Endodermal cell (in vitro differentiated cells): Measurements from ENCODE around the gene VAV2. TPM values are rescaled to one million over a fixed set of nuclear protein-coding genes. Genes with fewer than 3 reads are reported as not detected.

Source experiments
- DNase-seq: peaks from one replicate; pipeline ENCODE4 v3.0.0-alpha.2; 2017
- H3K27ac ChIP-seq: 2 replicates; pipeline ENCODE4 v1.5.1; 2013; ENCODE audit warnings: mild to moderate bottlenecking, low read depth, low read length, moderate library complexity
- H3K27me3 ChIP-seq: 2 replicates; pipeline ENCODE4 v1.6.1; 2013; ENCODE audit warnings: mild to moderate bottlenecking, low read length, moderate library complexity; ENCODE audit not compliant: insufficient read depth, control insufficient read depth, poor library complexity, severe bottlenecking
- H3K36me3 ChIP-seq: 2 replicates; pipeline ENCODE4 v1.7.0; 2013; ENCODE audit warnings: mild to moderate bottlenecking, low read length, moderate library complexity; ENCODE audit not compliant: control insufficient read depth, insufficient read depth
- H3K4me1 ChIP-seq: one replicate; pipeline ENCODE4 v1.7.0; 2013; ENCODE audit warnings: low read length; ENCODE audit not compliant: control insufficient read depth, insufficient read depth
- H3K4me3 ChIP-seq: 2 replicates; pipeline ENCODE4 v1.5.1; 2013; ENCODE audit warnings: mild to moderate bottlenecking, low read length, moderate library complexity
- H3K9ac ChIP-seq: 2 replicates; pipeline ENCODE4 v1.6.1; 2013; ENCODE audit warnings: mild to moderate bottlenecking, low read length, moderate library complexity; ENCODE audit not compliant: poor library complexity, severe bottlenecking; ENCODE audit errors: extremely low read depth
- H3K9me3 ChIP-seq: 2 replicates; pipeline ENCODE4 v1.6.1; 2013; ENCODE audit warnings: mild to moderate bottlenecking, low read length, moderate library complexity; ENCODE audit not compliant: control insufficient read depth
- H3K27ac Mint-ChIP-seq: 2 replicates; pipeline ENCODE4 v1.8.0; 2020; ENCODE audit warnings: mixed read lengths
- H3K27me3 Mint-ChIP-seq: 2 replicates; pipeline ENCODE4 v1.8.0; 2021; ENCODE audit warnings: mild to moderate bottlenecking, mixed read lengths; ENCODE audit not compliant: insufficient read depth
- H3K36me3 Mint-ChIP-seq: 2 replicates; pipeline ENCODE4 v1.8.0; 2020; ENCODE audit warnings: low read depth, mixed read lengths
- H3K4me1 Mint-ChIP-seq: 2 replicates; pipeline ENCODE4 v1.8.0; 2020; ENCODE audit warnings: mixed read lengths
- H3K4me3 Mint-ChIP-seq: 2 replicates; pipeline ENCODE4 v1.8.0; 2020; ENCODE audit warnings: mild to moderate bottlenecking, moderate library complexity, mixed read lengths
- H3K9me3 Mint-ChIP-seq: 2 replicates; pipeline ENCODE4 v1.8.0; 2020; ENCODE audit warnings: mild to moderate bottlenecking, mixed read lengths
- WGBS, 2 experiments: methylation state at CpG; one replicate each; pipeline versions ENCODE4 v1.1.5 to v1.1.7; 2013; ENCODE audit warnings: missing lambda C conversion rate in 2 of 2, mixed read lengths in 1 of 2; ENCODE audit not compliant: insufficient coverage in 1 of 2, insufficient read length in 1 of 2; 5-methylcytosine and 5-hydroxymethylcytosine counted together
- total RNA-seq, 2 donors: library from RNA; stranded (reverse); fragmentation: NEBNext Ultra II Directional in 1 of 2; extraction: Animal tissue kit (Norgen Biotek cat#: 25700) in 1 of 2; gene quantifications; 2 replicates in 1 of 2; 3 replicates in 1 of 2; pipeline ENCODE4 v1.2.1, GENCODE V29; 2021
- TF ChIP-seq, protein P1 (sequence below): fragments of 200-600 bp; sonication (generic); conservative IDR thresholded peaks from 2 replicates; pipeline ENCODE4 v1.5.0; 2021; ENCODE audit warnings: antibody characterized with exemption, mild to moderate bottlenecking

VAV2 gene
- total RNA-seq, 2 donors from 2014 or later: 29.8 to 35.9 TPM

DNA sequence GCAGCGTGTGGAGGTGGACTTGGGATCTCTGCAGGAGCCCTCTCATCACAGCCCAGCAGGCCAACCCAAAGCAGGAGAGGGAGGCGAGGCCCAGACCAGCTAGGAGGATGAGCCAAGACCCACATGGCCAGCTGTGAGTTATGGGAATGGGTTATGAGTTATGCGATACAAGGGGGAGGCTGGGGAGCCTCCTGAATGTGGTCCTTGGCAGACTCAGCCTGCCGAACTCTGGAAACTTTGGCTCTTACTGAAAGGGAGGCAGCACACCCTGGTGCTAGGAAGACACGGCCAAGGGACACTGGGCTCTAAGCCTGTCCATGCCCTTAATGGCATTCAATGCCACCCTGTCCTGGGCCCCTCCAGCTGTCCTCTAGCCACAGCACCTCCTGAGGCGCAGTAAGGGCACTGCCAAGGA lies 7.7 kb upstream of the VAV2 start:
- H3K9me3 Mint-ChIP-seq: no peaks in the 10 kb centered on the region
- TF ChIP-seq, protein P1, sequence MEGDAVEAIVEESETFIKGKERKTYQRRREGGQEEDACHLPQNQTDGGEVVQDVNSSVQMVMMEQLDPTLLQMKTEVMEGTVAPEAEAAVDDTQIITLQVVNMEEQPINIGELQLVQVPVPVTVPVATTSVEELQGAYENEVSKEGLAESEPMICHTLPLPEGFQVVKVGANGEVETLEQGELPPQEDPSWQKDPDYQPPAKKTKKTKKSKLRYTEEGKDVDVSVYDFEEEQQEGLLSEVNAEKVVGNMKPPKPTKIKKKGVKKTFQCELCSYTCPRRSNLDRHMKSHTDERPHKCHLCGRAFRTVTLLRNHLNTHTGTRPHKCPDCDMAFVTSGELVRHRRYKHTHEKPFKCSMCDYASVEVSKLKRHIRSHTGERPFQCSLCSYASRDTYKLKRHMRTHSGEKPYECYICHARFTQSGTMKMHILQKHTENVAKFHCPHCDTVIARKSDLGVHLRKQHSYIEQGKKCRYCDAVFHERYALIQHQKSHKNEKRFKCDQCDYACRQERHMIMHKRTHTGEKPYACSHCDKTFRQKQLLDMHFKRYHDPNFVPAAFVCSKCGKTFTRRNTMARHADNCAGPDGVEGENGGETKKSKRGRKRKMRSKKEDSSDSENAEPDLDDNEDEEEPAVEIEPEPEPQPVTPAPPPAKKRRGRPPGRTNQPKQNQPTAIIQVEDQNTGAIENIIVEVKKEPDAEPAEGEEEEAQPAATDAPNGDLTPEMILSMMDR: no peak
- 83 to 91% methylated on average over 4 to 6 of the region's 6 CpGs for WGBS, 2 experiments
- H3K4me3 Mint-ChIP-seq: no peak overlapping the region
- H3K27ac Mint-ChIP-seq: no peak overlapping the region
- H3K4me1 ChIP-seq: no peaks in the 10 kb centered on the region
- peaks cover 2% of the 10 kb centered on the region for H3K27me3 Mint-ChIP-seq
- no peaks in the 10 kb centered on the region for H3K27me3 ChIP-seq
- H3K4me3 ChIP-seq: no peak overlapping the region
- H3K4me1 Mint-ChIP-seq: no peaks in the 10 kb centered on the region
- no peak overlapping the region for H3K27ac ChIP-seq
- no peak overlapping the region for H3K9ac ChIP-seq
- H3K36me3 ChIP-seq: no peaks in the 10 kb centered on the region
- H3K36me3 Mint-ChIP-seq: no peaks in the 10 kb centered on the region
- no peaks in the 10 kb centered on the region for H3K9me3 ChIP-seq
- no peak for DNase-seq

DNA sequence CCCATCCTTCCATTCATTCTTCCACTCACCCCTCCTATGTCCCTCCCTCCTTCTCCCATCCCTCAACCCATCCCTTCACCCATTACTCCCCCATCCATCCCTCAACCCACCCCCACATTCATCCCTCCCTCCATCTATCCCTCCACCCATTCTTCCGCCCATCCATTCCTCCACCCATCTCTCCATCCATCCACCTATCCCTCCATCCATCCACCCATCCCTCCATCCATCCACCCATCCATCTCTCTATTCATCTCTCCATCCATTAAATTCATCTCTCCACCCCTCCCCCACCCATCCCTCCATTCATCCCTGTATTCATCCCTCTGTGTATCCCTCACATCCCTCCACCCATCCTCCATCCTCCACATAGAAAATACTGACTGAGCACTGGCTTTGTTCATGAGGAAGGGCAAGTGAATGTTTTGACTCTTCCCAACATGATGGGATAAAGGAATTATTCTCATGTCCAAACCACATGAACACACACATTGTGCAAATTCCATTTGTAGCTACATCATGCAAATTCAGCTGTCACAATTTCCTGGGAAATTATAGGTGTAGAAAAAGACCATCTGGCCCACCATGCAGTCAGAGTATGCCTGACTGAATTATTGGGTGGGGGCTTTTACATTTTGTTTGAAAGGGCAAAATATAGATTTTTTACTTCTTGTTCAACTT lies 6.9 kb upstream of the VAV2 start:
- Histone ChIP-seq H3K4me1 (no peaks in the 10 kb centered on the region), H3K9ac (no peak overlapping the region), H3K27ac (no peak overlapping the region), H3K4me3 (no peak overlapping the region), H3K27me3 (no peaks in the 10 kb centered on the region), H3K9me3 (no peaks in the 10 kb centered on the region), H3K36me3 (no peaks in the 10 kb centered on the region)
- Mint-ChIP-seq H3K9me3 (no peaks in the 10 kb centered on the region), H3K4me1 (no peaks in the 10 kb centered on the region), H3K36me3 (no peaks in the 10 kb centered on the region), H3K27me3 (peaks cover 2% of the 10 kb centered on the region), H3K4me3 (no peak overlapping the region), H3K27ac (no peak overlapping the region)
- 75 to 89% methylated on average over 1 of the region's 1 CpG for WGBS, 2 experiments
- TF ChIP-seq, protein P1: no peak
- DNase-seq: no peak

DNA sequence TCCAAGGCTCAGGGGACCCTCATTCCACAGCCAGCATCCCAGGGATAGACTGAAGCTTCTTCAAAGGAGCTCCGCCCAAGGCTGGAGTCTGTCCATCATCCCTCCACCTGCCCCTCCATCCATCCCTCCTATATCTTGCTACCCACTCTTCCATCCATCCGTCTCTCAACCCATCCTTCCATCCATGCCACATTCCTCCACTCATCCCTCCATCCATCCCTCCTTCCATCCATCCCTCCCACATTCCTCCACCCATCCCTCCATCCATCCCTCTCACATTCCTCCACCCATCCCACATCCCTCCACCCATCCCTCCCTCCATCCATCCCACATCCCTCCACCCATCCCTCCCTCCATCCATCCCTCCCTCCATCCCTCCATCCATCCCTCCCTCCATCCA lies 5.5 kb upstream of the VAV2 start:
- no peak for DNase-seq
- H3K4me3 Mint-ChIP-seq: no peak overlapping the region
- 80 to 100% methylated on average over 2 of the region's 2 CpGs for WGBS, 2 experiments
- H3K27me3 ChIP-seq: no peaks in the 10 kb centered on the region
- H3K9me3 Mint-ChIP-seq: no peaks in the 10 kb centered on the region
- H3K27me3 Mint-ChIP-seq: peaks cover 2% of the 10 kb centered on the region
- H3K27ac Mint-ChIP-seq: no peak overlapping the region
- no peak overlapping the region for H3K4me3 ChIP-seq
- H3K4me1 ChIP-seq: peaks cover 7% of the 10 kb centered on the region
- H3K27ac ChIP-seq: no peak overlapping the region
- no peaks in the 10 kb centered on the region for H3K36me3 Mint-ChIP-seq
- H3K4me1 Mint-ChIP-seq: no peaks in the 10 kb centered on the region
- TF ChIP-seq, protein P1: no peak
- no peaks in the 10 kb centered on the region for H3K36me3 ChIP-seq
- no peaks in the 10 kb centered on the region for H3K9me3 ChIP-seq
- no peak overlapping the region for H3K9ac ChIP-seq
